ENCODE measurements around the gene SUPT7L. TPM values are rescaled to one million over a fixed set of nuclear protein-coding genes. Genes with fewer than 3 reads are reported as not detected.
"Not testable (repeated sequence)": the region's sequence is repeated elsewhere in the genome, so short reads cannot be mapped to it uniquely, and the experiment has no call there.

Gene SUPT7L
- total and polyA plus RNA-seq, 9 donors = 25.1 to 36.6 (median 30.4) TPM

DNA sequence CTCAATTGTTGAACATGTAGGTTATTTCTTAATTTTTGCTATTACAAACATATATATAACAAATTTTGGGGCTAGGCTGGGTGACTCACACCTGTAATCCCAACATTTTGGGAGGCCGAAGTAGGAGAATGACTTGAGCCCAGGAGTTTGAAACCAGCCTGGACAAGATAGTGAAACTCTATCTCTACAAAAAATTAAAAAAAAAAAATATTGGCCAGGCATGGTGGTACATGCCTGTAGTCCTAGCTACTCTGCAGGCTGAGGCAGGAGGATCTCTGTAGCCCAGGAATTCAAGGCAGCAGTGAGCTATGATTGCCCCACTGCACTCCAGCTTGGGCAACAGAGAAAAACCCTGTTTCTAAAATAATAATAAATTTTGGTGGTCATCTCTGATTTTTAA lies 23.8 kb upstream of the SUPT7L start:
- WGBS (ENCODE audit: insufficient coverage) = no CpG with 5 or more reads among the region's 1 CpG
- DNase-seq = no peak
- Histone ChIP-seq H3K27me3 (ENCODE audit: control insufficient read depth, insufficient read depth, low read length) (no peaks in the 10 kb centered on the region), H3K27ac (ENCODE audit: low read length) (no peak overlapping the region), H3K4me3 (ENCODE audit: low read length) (no peak overlapping the region), H3K9me3 (replicated peaks; ENCODE audit: control insufficient read depth, low read depth, low read length) (no peaks in the 10 kb centered on the region), H3K36me3 (ENCODE audit: control insufficient read depth, insufficient read depth, low read length) (peaks cover 37% of the 10 kb centered on the region), H3K4me1 (ENCODE audit: control insufficient read depth, insufficient read depth, low read length) (no peaks in the 10 kb centered on the region)

DNA sequence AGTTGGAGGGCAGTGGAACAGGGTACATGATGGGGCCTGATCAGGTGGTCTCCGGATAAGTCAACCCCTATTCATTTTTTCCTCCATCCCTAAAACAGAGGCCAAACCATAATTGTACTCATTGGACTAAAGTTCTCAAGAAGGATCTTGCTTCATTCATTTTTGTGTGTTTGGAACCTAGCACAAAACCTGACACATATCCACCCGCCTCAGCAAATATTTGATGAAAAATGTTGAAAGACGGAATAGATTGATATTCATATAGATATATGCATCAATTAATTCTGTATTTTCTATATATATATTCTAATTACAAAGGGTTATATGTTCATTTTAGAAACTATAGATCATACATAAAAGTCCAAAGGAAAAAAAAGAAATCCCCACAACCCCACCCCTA lies 22.2 kb upstream of the SUPT7L start:
- no peak for DNase-seq
- no peak overlapping the region for H3K27ac ChIP-seq (ENCODE audit: low read length)
- no peaks in the 10 kb centered on the region for H3K27me3 ChIP-seq (ENCODE audit: control insufficient read depth, insufficient read depth, low read length)
- no CpG with 5 or more reads among the region's 3 CpGs for WGBS (ENCODE audit: insufficient coverage)
- no peaks in the 10 kb centered on the region for H3K9me3 ChIP-seq (replicated peaks; ENCODE audit: control insufficient read depth, low read depth, low read length)
- H3K4me1 ChIP-seq (ENCODE audit: control insufficient read depth, insufficient read depth, low read length) = no peaks in the 10 kb centered on the region
- no peak overlapping the region for H3K4me3 ChIP-seq (ENCODE audit: low read length)
- H3K36me3 ChIP-seq (ENCODE audit: control insufficient read depth, insufficient read depth, low read length) = peaks cover 47% of the 10 kb centered on the region

DNA sequence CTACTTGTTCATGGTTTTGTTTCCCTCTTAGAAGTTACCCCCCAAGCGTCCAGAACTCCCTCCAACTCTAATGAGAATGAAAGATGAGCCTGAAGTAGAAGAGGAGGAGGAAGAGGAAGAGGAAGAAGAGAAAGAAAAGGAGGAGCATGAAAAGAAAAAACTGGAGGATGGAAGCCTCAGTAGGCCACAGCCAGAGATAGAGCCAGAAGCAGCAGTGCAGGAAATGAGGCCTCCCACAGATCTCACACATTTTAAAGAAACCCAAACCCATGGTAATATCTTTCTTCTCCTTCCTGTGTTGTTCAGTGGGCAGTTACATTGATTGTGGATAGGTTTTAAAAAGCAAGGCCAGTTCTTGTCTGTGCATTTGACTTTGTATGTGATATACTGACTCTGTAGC lies 21.6 kb upstream of the SUPT7L start:
- H3K36me3 ChIP-seq (ENCODE audit: control insufficient read depth, insufficient read depth, low read length) = peaks cover 48% of the 10 kb centered on the region
- WGBS (ENCODE audit: insufficient coverage) = no CpG with 5 or more reads among the region's 1 CpG
- H3K27ac ChIP-seq (ENCODE audit: low read length); H3K9me3 ChIP-seq (replicated peaks; ENCODE audit: control insufficient read depth, low read depth, low read length); H3K4me3 ChIP-seq (ENCODE audit: low read length); H3K27me3 ChIP-seq (ENCODE audit: control insufficient read depth, insufficient read depth, low read length); DNase-seq; H3K4me1 ChIP-seq (ENCODE audit: control insufficient read depth, insufficient read depth, low read length): not testable (repeated sequence)

DNA sequence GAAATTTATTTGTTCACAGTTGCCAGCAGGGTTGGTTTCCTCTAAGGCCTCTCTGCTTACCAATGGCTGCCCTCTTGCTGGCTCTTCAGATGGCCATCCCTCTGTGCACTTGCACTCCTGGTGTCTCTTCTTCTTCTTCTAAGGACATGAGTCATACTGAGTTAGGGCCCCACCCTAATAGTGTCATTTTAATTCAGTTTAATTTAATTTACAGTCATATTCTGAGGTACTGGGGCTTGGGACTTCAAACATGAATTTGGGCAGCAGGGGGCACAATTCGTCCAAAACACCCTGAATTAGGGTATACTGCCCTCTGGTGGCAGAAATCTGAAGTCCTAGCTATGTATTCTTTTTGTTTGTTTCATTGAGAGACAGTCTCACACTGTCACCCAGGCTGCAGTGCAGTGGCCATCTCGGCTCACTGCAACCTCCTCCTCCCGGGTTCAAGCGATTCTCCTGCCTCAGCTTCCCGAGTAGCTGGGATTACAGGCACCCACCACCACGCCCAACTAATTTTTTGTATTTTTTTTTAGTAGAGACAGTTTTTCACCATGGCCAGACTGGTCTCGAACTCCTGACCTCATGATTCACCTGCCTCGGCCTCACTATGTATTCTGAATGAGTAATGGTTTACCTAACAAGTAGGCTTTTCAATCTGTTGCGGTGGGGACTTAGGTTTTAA lies 20.1 kb upstream of the SUPT7L start:
- Histone ChIP-seq H3K9me3 (replicated peaks; ENCODE audit: control insufficient read depth, low read depth, low read length) (no peaks in the 10 kb centered on the region), H3K4me3 (ENCODE audit: low read length) (no peak overlapping the region), H3K27ac (ENCODE audit: low read length) (no peak overlapping the region), H3K4me1 (ENCODE audit: control insufficient read depth, insufficient read depth, low read length) (no peaks in the 10 kb centered on the region), H3K36me3 (ENCODE audit: control insufficient read depth, insufficient read depth, low read length) (peaks cover 52% of the 10 kb centered on the region), H3K27me3 (ENCODE audit: control insufficient read depth, insufficient read depth, low read length) (no peaks in the 10 kb centered on the region)
- 0% methylated on average over 2 of the region's 9 CpGs for WGBS (ENCODE audit: insufficient coverage)
- DNase-seq = peak; percentile 86

DNA sequence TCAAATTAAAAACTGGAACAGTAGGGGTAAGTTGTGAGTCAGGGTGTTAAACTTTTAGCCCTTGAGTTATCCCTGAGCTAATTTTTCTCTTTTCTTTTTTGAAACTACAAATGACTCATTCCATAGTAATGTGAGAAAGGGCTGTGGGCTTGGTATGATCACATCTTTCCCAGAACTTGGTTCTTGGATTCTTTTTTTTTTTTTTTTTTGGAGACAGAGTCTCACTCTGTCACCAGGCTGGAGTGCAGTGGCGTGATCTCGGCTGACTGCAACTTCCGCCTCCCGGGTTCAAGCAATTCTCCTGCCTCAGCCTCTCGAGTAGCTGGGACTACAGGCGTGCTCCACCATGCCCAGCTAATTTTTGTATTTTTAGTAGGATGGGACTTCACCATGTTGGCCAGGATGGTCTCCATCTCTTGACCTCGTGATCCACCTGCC lies 18.9 kb upstream of the SUPT7L start:
- not testable (repeated sequence) for DNase-seq; H3K4me1 ChIP-seq (ENCODE audit: control insufficient read depth, insufficient read depth, low read length); H3K27me3 ChIP-seq (ENCODE audit: control insufficient read depth, insufficient read depth, low read length); H3K4me3 ChIP-seq (ENCODE audit: low read length); H3K27ac ChIP-seq (ENCODE audit: low read length); H3K9me3 ChIP-seq (replicated peaks; ENCODE audit: control insufficient read depth, low read depth, low read length)
- peaks cover 53% of the 10 kb centered on the region for H3K36me3 ChIP-seq (ENCODE audit: control insufficient read depth, insufficient read depth, low read length)
- WGBS (ENCODE audit: insufficient coverage) = 100% methylated on average over 1 of the region's 7 CpGs

DNA sequence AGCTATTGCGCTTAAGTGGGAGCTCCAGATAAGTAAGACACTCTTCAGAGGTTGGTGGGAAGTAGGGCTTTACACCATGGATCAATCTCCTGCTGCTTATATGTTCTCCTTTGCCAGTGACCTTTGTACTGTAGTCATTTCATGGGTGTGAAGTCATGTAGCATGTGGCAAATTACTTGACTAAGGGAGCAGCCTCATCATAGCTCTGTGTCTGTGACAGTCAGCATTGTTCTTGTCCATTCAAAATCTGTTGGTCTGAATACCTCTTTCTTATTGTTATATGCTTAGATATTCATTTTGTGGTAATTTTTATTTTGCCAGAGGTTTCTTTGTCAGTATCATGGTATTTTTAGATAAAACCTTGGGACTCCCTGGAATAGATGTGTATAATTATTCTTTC lies 18.4 kb upstream of the SUPT7L start:
- WGBS (ENCODE audit: insufficient coverage) = no CpG with 5 or more reads among the region's 1 CpG
- no peak overlapping the region for H3K27ac ChIP-seq (ENCODE audit: low read length)
- no peak for DNase-seq
- no peaks in the 10 kb centered on the region for H3K4me1 ChIP-seq (ENCODE audit: control insufficient read depth, insufficient read depth, low read length)
- no peak overlapping the region for H3K4me3 ChIP-seq (ENCODE audit: low read length)
- H3K36me3 ChIP-seq (ENCODE audit: control insufficient read depth, insufficient read depth, low read length) = peaks cover 50% of the 10 kb centered on the region
- no peaks in the 10 kb centered on the region for H3K27me3 ChIP-seq (ENCODE audit: control insufficient read depth, insufficient read depth, low read length)
- H3K9me3 ChIP-seq (replicated peaks; ENCODE audit: control insufficient read depth, low read depth, low read length) = no peaks in the 10 kb centered on the region

DNA sequence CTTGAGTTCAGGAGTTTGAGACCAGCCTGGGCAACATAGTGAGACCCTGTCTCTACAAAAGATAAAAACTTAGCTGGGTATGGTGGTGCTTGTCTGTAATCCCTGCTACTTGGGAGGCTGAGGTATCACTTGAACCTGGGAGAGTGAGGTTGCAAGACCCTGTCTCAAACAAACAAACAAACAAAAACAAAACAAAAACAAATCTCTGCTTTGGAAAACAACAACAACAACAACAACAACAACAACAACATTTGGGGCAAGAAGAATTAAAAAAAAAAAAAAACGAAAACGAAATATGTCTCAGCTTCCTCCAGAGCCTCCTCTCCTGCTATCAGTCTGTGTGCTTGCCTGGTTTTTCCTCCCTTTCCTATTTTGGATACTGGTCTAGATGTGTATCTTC lies 17.2 kb upstream of the SUPT7L start:
- no peaks in the 10 kb centered on the region for H3K27me3 ChIP-seq (ENCODE audit: control insufficient read depth, insufficient read depth, low read length)
- no peak overlapping the region for H3K27ac ChIP-seq (ENCODE audit: low read length)
- peaks cover 48% of the 10 kb centered on the region for H3K36me3 ChIP-seq (ENCODE audit: control insufficient read depth, insufficient read depth, low read length)
- DNase-seq = no peak
- H3K4me3 ChIP-seq (ENCODE audit: low read length) = no peak overlapping the region
- WGBS (ENCODE audit: insufficient coverage) = no CpG with 5 or more reads among the region's 2 CpGs
- no peaks in the 10 kb centered on the region for H3K4me1 ChIP-seq (ENCODE audit: control insufficient read depth, insufficient read depth, low read length)
- H3K9me3 ChIP-seq (replicated peaks; ENCODE audit: control insufficient read depth, low read depth, low read length) = no peaks in the 10 kb centered on the region

DNA sequence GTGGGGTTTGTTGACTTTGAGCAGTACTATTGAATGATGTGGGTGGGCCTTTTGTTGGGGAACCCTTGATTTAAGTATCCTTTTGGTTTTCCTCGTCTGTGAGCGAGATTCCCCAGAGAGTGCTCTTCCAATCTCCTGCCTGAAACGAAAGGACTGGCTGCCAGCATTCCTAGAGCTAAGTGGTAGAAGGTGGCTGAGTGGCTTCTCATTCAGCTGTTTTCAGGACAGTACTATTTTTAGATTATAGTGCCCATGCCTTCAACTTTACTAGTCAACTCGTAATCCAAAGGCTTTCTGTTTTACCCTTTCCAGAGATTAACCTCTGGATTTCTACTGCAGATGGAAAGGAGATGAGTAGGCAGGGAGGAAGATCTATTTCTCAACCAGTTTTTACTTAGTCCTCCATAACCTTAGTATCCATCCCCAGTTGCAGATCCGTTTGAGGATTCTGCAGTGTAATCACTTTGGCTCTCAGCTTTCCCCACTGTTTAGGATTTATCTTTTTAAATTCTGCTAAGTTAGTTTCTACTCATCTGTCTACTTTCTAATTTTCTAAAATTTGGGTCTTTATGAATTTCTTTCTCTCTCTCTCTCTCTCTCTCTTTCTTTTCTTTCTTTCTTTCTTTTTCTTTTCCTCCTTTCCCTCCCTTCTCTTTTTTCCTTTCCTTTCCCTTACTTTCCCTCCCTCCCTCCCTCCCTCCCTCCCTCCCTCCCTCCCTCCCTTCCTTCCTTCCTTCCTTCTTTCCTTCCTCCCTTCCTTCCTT lies 9.5 kb upstream of the SUPT7L start:
- no peak for DNase-seq
- WGBS (ENCODE audit: insufficient coverage) = 73% methylated on average over 2 of the region's 5 CpGs
- no peaks in the 10 kb centered on the region for H3K9me3 ChIP-seq (replicated peaks; ENCODE audit: control insufficient read depth, low read depth, low read length)
- H3K4me3 ChIP-seq (ENCODE audit: low read length) = no peak overlapping the region
- peak overlapping the region; percentile 74 for H3K27ac ChIP-seq (ENCODE audit: low read length)
- H3K4me1 ChIP-seq (ENCODE audit: control insufficient read depth, insufficient read depth, low read length) = no peaks in the 10 kb centered on the region
- H3K36me3 ChIP-seq (ENCODE audit: control insufficient read depth, insufficient read depth, low read length) = peaks cover 21% of the 10 kb centered on the region
- H3K27me3 ChIP-seq (ENCODE audit: control insufficient read depth, insufficient read depth, low read length) = no peaks in the 10 kb centered on the region

DNA sequence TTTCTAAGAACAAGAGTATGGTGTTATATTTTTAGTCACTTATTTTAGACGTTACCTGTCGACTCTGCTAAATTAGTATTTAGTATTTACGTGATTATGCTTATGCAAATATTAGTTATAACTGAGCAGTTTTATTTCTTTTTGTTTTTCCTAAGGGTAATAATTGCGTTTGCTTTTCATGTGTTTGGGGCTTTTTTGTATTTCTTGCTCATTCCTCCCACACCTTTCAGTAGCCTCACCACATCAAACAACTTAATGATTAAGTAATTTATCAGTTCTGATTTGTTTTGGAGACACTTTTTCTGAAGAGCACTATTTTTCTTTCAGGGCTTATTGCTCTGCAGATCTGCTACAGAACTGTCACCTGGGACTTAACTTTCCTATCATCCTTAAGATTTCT lies 7.8 kb upstream of the SUPT7L start:
- Histone ChIP-seq H3K27me3 (ENCODE audit: control insufficient read depth, insufficient read depth, low read length) (no peaks in the 10 kb centered on the region), H3K4me3 (ENCODE audit: low read length) (no peak overlapping the region), H3K4me1 (ENCODE audit: control insufficient read depth, insufficient read depth, low read length) (no peaks in the 10 kb centered on the region), H3K36me3 (ENCODE audit: control insufficient read depth, insufficient read depth, low read length) (peaks cover 26% of the 10 kb centered on the region), H3K9me3 (replicated peaks; ENCODE audit: control insufficient read depth, low read depth, low read length) (no peaks in the 10 kb centered on the region), H3K27ac (ENCODE audit: low read length) (no peak overlapping the region)
- no peak for DNase-seq
- WGBS (ENCODE audit: insufficient coverage) = no CpG with 5 or more reads among the region's 4 CpGs

DNA sequence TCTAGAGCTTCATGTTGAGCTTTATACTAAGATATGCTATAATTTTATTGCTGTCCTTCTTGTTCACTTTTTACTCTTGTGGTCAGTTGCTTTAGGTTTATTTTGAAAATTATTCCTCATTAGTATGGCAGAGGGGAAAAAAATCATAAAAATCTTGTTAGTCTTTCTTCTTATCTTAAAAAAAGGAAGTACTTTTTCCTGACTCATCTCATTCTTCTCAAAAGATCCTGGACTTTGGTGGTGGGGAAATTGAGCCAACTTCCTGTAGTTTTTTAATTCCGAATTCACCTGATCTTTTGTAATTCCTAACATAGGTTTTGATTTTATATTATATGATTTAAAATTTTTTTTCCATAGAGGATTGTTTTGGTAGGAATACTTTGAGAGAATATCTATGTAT lies 4.0 kb upstream of the SUPT7L start:
- Histone ChIP-seq H3K27me3 (ENCODE audit: control insufficient read depth, insufficient read depth, low read length) (no peaks in the 10 kb centered on the region), H3K9me3 (replicated peaks; ENCODE audit: control insufficient read depth, low read depth, low read length) (no peaks in the 10 kb centered on the region), H3K4me1 (ENCODE audit: control insufficient read depth, insufficient read depth, low read length) (peaks cover 13% of the 10 kb centered on the region), H3K36me3 (ENCODE audit: control insufficient read depth, insufficient read depth, low read length) (peaks cover 14% of the 10 kb centered on the region), H3K4me3 (ENCODE audit: low read length) (no peak overlapping the region), H3K27ac (ENCODE audit: low read length) (no peak overlapping the region)
- no peak for DNase-seq
- no CpG with 5 or more reads among the region's 1 CpG for WGBS (ENCODE audit: insufficient coverage)

Data from muscle of leg (tissue), 11 donors.